Liver (tissue), 2 donors: ENCODE measurements around the gene MELTF.

ENCODE experiments used
- RAD21 ChIP-seq, 2 donors: IDR thresholded peaks; 2 replicates each; pipeline ENCODE4 v1.6.1; 2016; ENCODE audit warnings: antibody characterized with exemption in 2 of 2, mild to moderate bottlenecking in 2 of 2
- TAF1 ChIP-seq: conservative IDR thresholded peaks from 2 replicates; pipeline ENCODE4 v1.6.1; 2016; ENCODE audit warnings: antibody characterized with exemption, mild to moderate bottlenecking
- donor health status: healthy.

GRCh38 chr3:197019021-197019420, 10.6 kb downstream of the MELTF start:
- no peak for TF ChIP-seq TAF1
- no peak for TF ChIP-seq RAD21 (IDR thresholded peaks at IDR 0.05)
